ENCODE measurements around the gene LITAF.

- TF ChIP-seq CTCF (IDR thresholded peaks at IDR 0.05 in 2 of 3, conservative IDR thresholded peaks at IDR 0.05 in 1 of 3; ENCODE audit: borderline replicate concordance in 1 of 3, insufficient read depth in 1 of 3, low read depth in 2 of 3, low read length in 2 of 3) (no peak), EZH2 (IDR thresholded peaks at IDR 0.05) (no peak), EZH2phosphoT487 (IDR thresholded peaks at IDR 0.05; ENCODE audit: borderline replicate concordance) (no peak), RAD21 (IDR thresholded peaks at IDR 0.05; ENCODE audit: low read depth) (no peak), POLR2A (IDR thresholded peaks at IDR 0.05; ENCODE audit: borderline replicate concordance, extremely low read depth, insufficient read depth, insufficient read length) (no peak), MAX (IDR thresholded peaks at IDR 0.05) (no peak), YY1 (IDR thresholded peaks at IDR 0.05; ENCODE audit: extremely low read depth, insufficient replicate concordance, low read depth, low read length) (no peak), CEBPB (IDR thresholded peaks at IDR 0.05; ENCODE audit: low read depth) (no peak), POLR2AphosphoS5 (IDR thresholded peaks at IDR 0.05; ENCODE audit: low read depth, low read length) (no peak), JUND (IDR thresholded peaks at IDR 0.05) (no peak), SP1 (IDR thresholded peaks at IDR 0.05; ENCODE audit: low read depth) (no peak)
Observed at GRCh38 chr16:11571549-11571948, 15.2 kb downstream of the LITAF start.

All from HCT116 (cell line).